K562 (cell line): ENCODE results near the gene DCPS. TPM values are rescaled to one million over a fixed set of nuclear protein-coding genes. Genes with fewer than 3 reads are reported as not detected.

Source experiments
- ATAC-seq: fragments of 200-7000 bp; cut with Tn5 transposase; 3 replicates; pipeline ENCODE4 v1.9.1; 2020; ENCODE audit warnings: moderate library complexity
- BruUV-seq: library from RNA; stranded (reverse); fragments of 400-500 nt; replicated peaks from 2 replicates; lab custom pipeline; 2021; lab: Mats Ljungman, UMichigan
- CTCF ChIA-PET: fragments of 300-600 bp; formaldehyde crosslinking; extraction: SDS; loops from one replicate; lab custom pipeline; 2021; ENCODE audit warnings: low intra/inter-chr PET ratio; lab: Yijun Ruan, JAX
- POLR2A ChIA-PET: fragments of 300-600, 350-650 bp; sonication (Branson Sonifier 250); formaldehyde crosslinking; extraction: SDS; loops from one replicate; lab custom pipeline; 2021; ENCODE audit warnings: antibody characterized with exemption, inconsistent platforms; lab: Yijun Ruan, JAX
- DNase-seq, 4 experiments: peaks; one replicate each; pipeline versions ENCODE4 v3.0.0 to v3.0.0-alpha.2; 2011 to 2018; ENCODE audit warnings: low spot score in 3 of 4, mixed read lengths in 3 of 4; ENCODE audit errors: extremely low read depth in 1 of 4
- FAIRE-seq: peaks from 2 replicates; lab custom pipeline; 2011; peaks lifted over from hg19 to GRCh38; lab: Jason Lieb, UNC
- H2AFZ ChIP-seq: 2 replicates; pipeline ENCODE4 v1.6.0; 2011; ENCODE audit warnings: low read depth, low read length, control low read depth, inconsistent platforms
- H3K27ac ChIP-seq: fragments of 200-600 bp; 3 replicates; pipeline ENCODE4 v1.8.0; 2011; ENCODE audit warnings: low read depth, mild to moderate bottlenecking, control low read depth, inconsistent platforms, low read length, moderate library complexity, mixed read lengths; ENCODE audit errors: extremely low read depth
- H3K27me3 ChIP-seq, 2 experiments: fragments of 300-600 bp in 1 of 2; 2 replicates in 1 of 2; 3 replicates in 1 of 2; pipeline versions ENCODE4 v1.6.0 to v1.8.0; 2011; ENCODE audit warnings: inconsistent platforms in 2 of 2, low read length in 2 of 2, mild to moderate bottlenecking in 1 of 2, mixed read lengths in 1 of 2, moderate library complexity in 1 of 2; ENCODE audit not compliant: control insufficient read depth in 2 of 2, insufficient read depth in 2 of 2
- H3K36me3 ChIP-seq: fragments of 300-600 bp; 3 replicates; pipeline ENCODE4 v1.8.0; 2011; ENCODE audit warnings: mild to moderate bottlenecking, low read length, inconsistent platforms; ENCODE audit not compliant: control insufficient read depth, insufficient read depth
- H3K4me1 ChIP-seq, 2 experiments: fragments of 200-600 bp in 1 of 2; replicated peaks in 1 of 2; 2 replicates in 1 of 2; 3 replicates in 1 of 2; pipeline versions ENCODE4 v1.5.1 to v1.8.0; 2011; ENCODE audit warnings: inconsistent platforms in 2 of 2, low read length in 2 of 2, mild to moderate bottlenecking in 1 of 2, mixed read lengths in 1 of 2, moderate library complexity in 1 of 2; ENCODE audit not compliant: control insufficient read depth in 2 of 2, insufficient read depth in 2 of 2
- H3K4me2 ChIP-seq: 2 replicates; pipeline ENCODE4 v1.6.1; 2011; ENCODE audit warnings: low read length, control low read depth, inconsistent platforms, mixed read lengths; ENCODE audit not compliant: insufficient read depth
- H3K4me3 ChIP-seq: fragments of 200-600 bp; sonication (generic), shearing (Covaris generic); 2 replicates; pipeline ENCODE4 v1.5.1; 2016; ENCODE audit warnings: control low read depth, inconsistent platforms
- H3K79me2 ChIP-seq: fragments of 200-600 bp; 3 replicates; pipeline ENCODE4 v1.8.0; 2011; ENCODE audit warnings: low read length, inconsistent platforms; ENCODE audit not compliant: control insufficient read depth, insufficient read depth
- H3K9ac ChIP-seq, 2 experiments: 2 replicates each; pipeline versions ENCODE4 v1.6.0 to v1.6.1; 2011; ENCODE audit warnings: low read depth in 2 of 2, low read length in 2 of 2, control low read depth in 1 of 2, inconsistent platforms in 1 of 2, mild to moderate bottlenecking in 1 of 2, mixed read lengths in 1 of 2; ENCODE audit not compliant: insufficient read depth in 1 of 2
- H3K9me1 ChIP-seq: one replicate; pipeline ENCODE4 v1.6.0; 2011; ENCODE audit warnings: inconsistent platforms, mild to moderate bottlenecking, low read length, moderate library complexity; ENCODE audit not compliant: control insufficient read depth, insufficient read depth
- H3K9me3 ChIP-seq: replicated peaks from 2 replicates; pipeline ENCODE4 v1.5.1; 2011; ENCODE audit warnings: low read depth, low read length, inconsistent platforms; ENCODE audit not compliant: control insufficient read depth, insufficient read depth
- H4K20me1 ChIP-seq: replicated peaks from 2 replicates; pipeline ENCODE4 v1.6.1; 2011; ENCODE audit warnings: low read length, inconsistent platforms, mixed read lengths; ENCODE audit not compliant: control insufficient read depth, insufficient read depth
- ATF4 ChIP-seq: fragments of 450-650 bp; formaldehyde crosslinking; IDR thresholded peaks from 2 replicates; pipeline ENCODE4 v1.4.0; 2022; ENCODE audit warnings: mild to moderate bottlenecking, moderate library complexity
- FOXP1 ChIP-seq: sonication (generic); formaldehyde crosslinking; IDR thresholded peaks from 2 replicates; pipeline ENCODE4 v1.8.0; 2022; ENCODE audit warnings: mild to moderate bottlenecking, missing genetic modification reagents
- HOXB6 ChIP-seq: fragments of 250-450 bp; sonication (Bioruptor Pico); IDR thresholded peaks from 2 replicates; pipeline ENCODE4 v1.5.1; 2022; ENCODE audit warnings: mild to moderate bottlenecking, borderline replicate concordance
- MXD1 ChIP-seq: fragments of 250-450 bp; sonication (Bioruptor Pico); IDR thresholded peaks from 2 replicates; pipeline ENCODE4 v1.8.0; 2021; ENCODE audit warnings: borderline replicate concordance, mild to moderate bottlenecking, moderate library complexity; ENCODE audit not compliant: poor library complexity, severe bottlenecking
- ZNF3 ChIP-seq: fragments of 250-450 bp; sonication (Bioruptor Pico); IDR thresholded peaks from 2 replicates; pipeline ENCODE4 v1.5.0; 2021; ENCODE audit warnings: mild to moderate bottlenecking, moderate library complexity
- ZNF740 ChIP-seq, 3 experiments: fragments of 200-800 bp in 1 of 3; sonication (Bioruptor generic) in 1 of 3; sonication (generic) in 1 of 3; formaldehyde crosslinking in 1 of 3; IDR thresholded peaks; 2 replicates each; pipeline versions ENCODE4 v1.6.1 to v1.8.0; 2016 to 2022; ENCODE audit warnings: mild to moderate bottlenecking in 2 of 3, missing compliant biosample characterization in 2 of 3, missing genetic modification characterization in 2 of 3, missing genetic modification reagents in 1 of 3
- ZZZ3 ChIP-seq: fragments of 450-650 bp; IDR thresholded peaks from 2 replicates; pipeline ENCODE4 v1.6.1; 2016; ENCODE audit warnings: antibody characterized with exemption, mild to moderate bottlenecking, moderate library complexity
- WGBS: fragments of 100-300 bp; shearing (Covaris generic); methylation state at CpG from one replicate; pipeline ENCODE4 v1.1.6; 2016; ENCODE audit warnings: low coverage, mixed read lengths; ENCODE audit not compliant: insufficient coverage; ENCODE audit errors: missing lambda C conversion rate; 5-methylcytosine and 5-hydroxymethylcytosine counted together
- in situ Hi-C: fragments of 300-500 bp; cut with MboI; formaldehyde crosslinking; loops from 4 replicates; pipeline ENCODE4 v1.15.0; 2018; ENCODE audit warnings: inconsistent platforms, mixed read lengths
- intact Hi-C: fragments of 100-400 bp; cut with micrococcal nuclease; formaldehyde crosslinking; loops from 2 replicates; pipeline ENCODE4 v1.14.2; 2022
- polyA plus RNA-seq, 8 experiments: library from polyadenylated mRNA; depleted of rRNA in 4 of 8; stranded (reverse) in 5 of 8; unstranded in 3 of 8; fragments of >200 nt; fragmentation: Nextera tagmentation in 2 of 8; fragmentation: Illumina TruSeq in 1 of 8; extraction: Ambion mirVana in 2 of 8; extraction: Trizol in 1 of 8; gene quantifications; 2 replicates each; pipeline versions ENCODE4 v1.2.1 to v1.2.3, GENCODE V29; 2011 to 2014; ENCODE audit warnings: inconsistent platforms in 1 of 8, missing spikeins in 1 of 8
- total RNA-seq, 7 experiments: library from RNA; depleted of rRNA in 6 of 7; stranded (reverse); fragments of >200 nt in 6 of 7; fragmentation: Illumina TruSeq in 2 of 7; extraction: Trizol in 2 of 7; gene quantifications; 2 replicates each; pipeline versions ENCODE4 v1.2.1 to v1.2.3, GENCODE V29; 2011 to 2021; ENCODE audit warnings: low replicate concordance in 1 of 7
- TF ChIP-seq, protein P1 (sequence below), 2 experiments: IDR thresholded peaks; 2 replicates each; pipeline ENCODE4 v1.6.1; 2011; ENCODE audit warnings: borderline replicate concordance in 1 of 2, control low read depth in 1 of 2, low read depth in 1 of 2, low read length in 1 of 2, mild to moderate bottlenecking in 1 of 2, mixed read lengths in 1 of 2, moderate library complexity in 1 of 2; ENCODE audit not compliant: insufficient read depth in 1 of 2, insufficient read length in 1 of 2, poor library complexity in 1 of 2, severe bottlenecking in 1 of 2; ENCODE audit errors: extremely low read depth in 1 of 2

The DCPS gene
- total and polyA plus RNA-seq, 9 of the 15 experiments (the other 6 are each of a cell fraction or from before 2014, with no cell fraction given) = 8.7 to 38.1 (median 17.9) TPM

DNA sequence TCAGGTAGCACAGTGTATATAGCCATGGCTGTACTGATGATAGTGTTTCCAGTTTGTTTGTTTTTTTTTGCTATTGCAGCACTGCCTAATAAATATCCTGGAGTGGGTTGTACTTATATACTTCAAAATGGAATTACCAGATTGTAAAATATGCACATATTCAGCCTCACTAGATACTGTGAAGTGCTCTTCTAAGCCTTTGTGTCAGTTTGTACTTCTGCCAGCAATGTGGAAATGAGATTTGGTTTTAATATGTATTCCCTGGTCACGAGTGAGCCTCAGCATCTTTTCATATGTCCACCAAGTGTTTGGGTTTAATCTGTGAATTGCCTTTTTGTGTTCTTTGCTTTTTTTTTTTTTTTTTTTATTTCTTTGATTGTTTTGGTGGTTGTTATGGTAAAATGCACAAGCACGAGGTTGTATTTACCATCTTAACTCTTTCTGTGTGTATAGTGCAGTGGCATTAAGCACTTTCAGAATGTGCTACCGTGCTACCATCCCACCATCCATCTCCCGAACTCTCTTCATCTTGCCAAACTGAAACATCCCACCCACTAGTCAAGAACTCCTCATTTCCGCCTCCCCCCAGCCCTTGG is 86.5 kb downstream of the DCPS start:
- ATAC-seq = no peak
- Histone ChIP-seq H3K27ac (no peak overlapping the region), H2AFZ (no peak overlapping the region), H3K4me3 (no peak overlapping the region), H4K20me1 (peaks cover 9% of the 10 kb centered on the region; the same call in 1 of the 2 replicates), H3K27me3 (no peaks in the 10 kb centered on the region), H3K4me1 (peaks cover 0 to 3% of the 10 kb centered on the region in 2 experiments), H3K9ac (no peak overlapping the region), H3K9me1 (no peaks in the 10 kb centered on the region), H3K4me2 (no peak overlapping the region)
- 62% methylated on average over 5 of the region's 5 CpGs for WGBS
- POLR2A ChIA-PET = no interaction called here
- CTCF ChIA-PET = interaction anchor here (3.1 kb wide), 1 partner anchor 80 kb away, joined by 27 read pairs; no protein-coding TSS in a partner anchor
- intact Hi-C loops = loop anchor here (5.0 kb wide), 1 partner anchor 43 kb away; no protein-coding TSS in a partner anchor
- FAIRE-seq = no peak
- no peak for DNase-seq
- BruUV-seq = no TSS peak
- TF ChIP-seq ZNF3 (no peak), ZNF740 (CRISPR knock-in tag; IDR thresholded peaks at IDR 0.05) (no peak), ZNF740 (tag; IDR thresholded peaks at IDR 0.05) (no peak), FOXP1 (CRISPR knock-in tag) (no peak), ZZZ3 (no peak), MXD1 (CRISPR knock-in tag) (no peak), ATF4 (no peak), HOXB6 (CRISPR knock-in tag) (no peak)
- TF ChIP-seq, protein P1, sequence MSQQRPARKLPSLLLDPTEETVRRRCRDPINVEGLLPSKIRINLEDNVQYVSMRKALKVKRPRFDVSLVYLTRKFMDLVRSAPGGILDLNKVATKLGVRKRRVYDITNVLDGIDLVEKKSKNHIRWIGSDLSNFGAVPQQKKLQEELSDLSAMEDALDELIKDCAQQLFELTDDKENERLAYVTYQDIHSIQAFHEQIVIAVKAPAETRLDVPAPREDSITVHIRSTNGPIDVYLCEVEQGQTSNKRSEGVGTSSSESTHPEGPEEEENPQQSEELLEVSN (IDR thresholded peaks at IDR 0.05; ENCODE audit: borderline replicate concordance in 1 of 2, extremely low read depth in 1 of 2, insufficient read depth in 1 of 2, insufficient read length in 1 of 2, low read depth in 1 of 2, low read length in 1 of 2, poor library complexity in 1 of 2, severe bottlenecking in 1 of 2) = no peak
- TF ChIP-seq, all 486 proteins: peak for 0
- in situ Hi-C loops = no loop called here
- H3K79me2 ChIP-seq = no peaks in the 10 kb centered on the region
- H3K9me3 ChIP-seq = no peaks in the 10 kb centered on the region
- H3K36me3 ChIP-seq = no peaks in the 10 kb centered on the region
